Activated T-cell treated with anti-CD3 and anti-CD28 coated beads for 4 hours (primary cell): ENCODE results near the gene ZNF775.
A peak's percentile ranks its signal among the peaks of the same experiment; 100 is the strongest.

Experiments used
- DNase-seq: peaks from one replicate; pipeline ENCODE4 v3.0.0-alpha.2; 2020

The ZNF775 gene

DNA sequence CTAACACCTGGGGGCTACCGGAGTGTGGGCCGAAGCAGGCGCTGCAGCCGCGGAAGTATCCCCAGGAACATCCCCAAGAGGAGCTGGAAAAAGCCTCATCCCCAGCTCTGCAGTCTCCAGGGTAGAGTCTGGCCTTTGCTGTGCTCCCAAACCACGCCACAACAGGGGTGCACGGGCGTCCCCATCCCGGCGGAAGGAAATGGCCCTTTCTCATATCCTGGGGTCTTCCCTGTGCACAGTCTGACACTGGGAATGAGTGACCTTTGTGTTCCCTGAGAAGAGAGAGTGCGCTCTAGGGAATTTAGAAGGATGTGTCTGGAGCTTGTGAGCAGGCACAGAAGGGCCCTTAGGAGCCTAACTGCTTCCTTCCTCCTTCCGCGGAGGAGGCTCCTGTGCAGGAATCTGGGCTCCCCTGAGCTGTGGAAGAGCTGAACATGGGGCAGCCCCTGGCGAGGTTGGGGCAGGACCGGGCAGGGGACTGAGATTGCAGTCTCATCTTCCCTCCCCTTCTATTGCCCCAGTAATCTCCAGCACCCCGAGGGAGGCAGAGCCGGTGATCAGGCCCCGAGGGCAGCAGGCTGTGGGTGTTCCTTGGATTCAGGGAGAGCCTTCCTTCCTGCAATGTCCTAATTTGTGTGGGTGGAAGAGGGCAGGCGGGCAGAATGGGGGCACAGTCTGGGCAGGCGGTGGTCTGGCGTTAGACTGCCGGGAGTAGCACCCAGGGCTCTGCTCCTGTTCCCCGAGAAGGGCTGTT lies 9.2 kb upstream of the ZNF775 start:
- DNase-seq, result no peak

DNA sequence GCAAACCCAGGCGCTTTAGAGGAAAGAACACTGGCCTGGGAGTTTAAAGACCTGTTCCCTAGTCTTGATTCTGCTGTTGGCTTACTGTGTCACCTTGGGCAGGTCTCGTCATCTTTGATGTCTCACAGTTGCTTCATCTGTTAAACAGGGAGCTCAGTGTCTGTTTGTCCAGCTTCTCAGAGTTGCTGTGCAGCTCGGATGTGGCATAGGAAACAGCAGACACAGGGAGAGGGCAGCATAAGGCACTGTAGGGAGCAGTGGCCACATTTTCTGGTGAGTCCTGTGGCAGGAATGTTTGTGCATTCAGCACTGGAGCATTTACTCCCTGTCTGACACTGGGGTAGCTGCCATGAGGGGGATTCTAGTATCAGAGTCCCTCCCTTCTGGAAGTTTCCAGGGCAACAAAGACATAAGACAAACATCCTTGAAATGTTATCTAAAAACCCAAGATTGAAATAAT lies 8.5 kb upstream of the ZNF775 start:
- no peak for DNase-seq

DNA sequence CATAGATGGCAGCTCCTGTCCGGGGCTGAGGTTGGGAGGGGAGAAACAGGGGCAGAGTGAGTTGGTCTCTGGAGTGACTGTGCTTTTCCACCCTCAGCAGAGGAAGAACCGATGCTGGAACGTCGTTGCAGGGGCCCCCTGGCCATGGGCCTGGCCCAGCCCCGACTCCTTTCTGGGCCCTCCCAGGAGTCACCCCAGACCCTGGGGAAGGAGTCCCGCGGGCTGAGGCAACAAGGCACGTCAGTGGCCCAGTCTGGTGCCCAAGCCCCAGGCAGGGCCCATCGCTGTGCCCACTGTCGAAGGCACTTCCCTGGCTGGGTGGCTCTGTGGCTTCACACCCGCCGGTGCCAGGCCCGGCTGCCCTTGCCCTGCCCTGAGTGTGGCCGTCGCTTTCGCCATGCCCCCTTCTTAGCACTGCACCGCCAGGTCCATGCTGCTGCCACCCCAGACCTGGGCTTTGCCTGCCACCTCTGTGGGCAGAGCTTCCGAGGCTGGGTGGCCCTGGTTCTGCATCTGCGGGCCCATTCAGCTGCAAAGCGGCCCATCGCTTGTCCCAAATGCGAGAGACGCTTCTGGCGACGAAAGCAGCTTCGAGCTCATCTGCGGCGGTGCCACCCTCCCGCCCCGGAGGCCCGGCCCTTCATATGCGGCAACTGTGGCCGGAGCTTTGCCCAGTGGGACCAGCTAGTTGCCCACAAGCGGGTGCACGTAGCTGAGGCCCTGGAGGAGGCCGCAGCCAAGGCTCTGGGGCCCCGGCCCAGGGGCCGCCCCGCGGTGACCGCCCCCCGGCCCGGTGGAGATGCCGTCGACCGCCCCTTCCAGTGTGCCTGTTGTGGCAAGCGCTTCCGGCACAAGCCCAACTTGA lies 7.8 kb upstream of the ZNF775 start:
- no peak for DNase-seq

DNA sequence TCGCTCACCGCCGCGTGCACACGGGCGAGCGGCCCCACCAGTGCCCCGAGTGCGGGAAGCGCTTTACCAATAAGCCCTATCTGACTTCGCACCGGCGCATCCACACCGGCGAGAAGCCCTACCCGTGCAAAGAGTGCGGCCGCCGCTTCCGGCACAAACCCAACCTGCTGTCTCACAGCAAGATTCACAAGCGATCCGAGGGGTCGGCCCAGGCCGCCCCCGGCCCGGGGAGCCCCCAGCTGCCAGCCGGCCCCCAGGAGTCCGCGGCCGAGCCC lies 7.2 kb upstream of the ZNF775 start:
- no peak for DNase-seq

DNA sequence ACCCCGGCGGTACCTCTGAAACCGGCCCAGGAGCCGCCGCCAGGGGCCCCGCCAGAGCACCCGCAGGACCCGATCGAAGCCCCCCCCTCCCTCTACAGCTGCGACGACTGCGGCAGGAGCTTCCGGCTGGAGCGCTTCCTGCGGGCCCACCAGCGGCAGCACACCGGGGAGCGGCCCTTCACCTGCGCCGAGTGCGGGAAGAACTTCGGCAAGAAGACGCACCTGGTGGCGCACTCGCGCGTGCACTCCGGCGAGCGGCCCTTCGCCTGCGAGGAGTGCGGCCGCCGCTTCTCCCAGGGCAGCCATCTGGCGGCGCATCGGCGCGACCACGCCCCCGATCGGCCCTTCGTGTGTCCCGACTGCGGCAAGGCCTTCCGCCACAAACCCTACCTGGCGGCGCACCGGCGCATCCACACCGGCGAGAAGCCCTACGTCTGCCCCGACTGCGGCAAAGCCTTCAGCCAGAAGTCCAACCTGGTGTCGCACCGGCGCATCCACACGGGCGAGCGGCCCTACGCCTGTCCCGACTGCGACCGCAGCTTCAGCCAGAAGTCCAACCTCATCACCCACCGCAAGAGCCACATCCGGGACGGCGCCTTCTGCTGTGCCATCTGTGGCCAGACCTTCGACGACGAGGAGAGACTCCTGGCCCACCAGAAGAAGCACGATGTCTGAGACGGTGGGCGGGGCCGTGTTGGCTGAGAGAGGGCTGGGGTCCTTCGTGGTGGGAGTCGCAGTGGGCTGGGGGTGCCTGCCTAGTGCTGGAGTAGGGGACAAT lies 6.7 kb upstream of the ZNF775 start:
- no peak for DNase-seq

DNA sequence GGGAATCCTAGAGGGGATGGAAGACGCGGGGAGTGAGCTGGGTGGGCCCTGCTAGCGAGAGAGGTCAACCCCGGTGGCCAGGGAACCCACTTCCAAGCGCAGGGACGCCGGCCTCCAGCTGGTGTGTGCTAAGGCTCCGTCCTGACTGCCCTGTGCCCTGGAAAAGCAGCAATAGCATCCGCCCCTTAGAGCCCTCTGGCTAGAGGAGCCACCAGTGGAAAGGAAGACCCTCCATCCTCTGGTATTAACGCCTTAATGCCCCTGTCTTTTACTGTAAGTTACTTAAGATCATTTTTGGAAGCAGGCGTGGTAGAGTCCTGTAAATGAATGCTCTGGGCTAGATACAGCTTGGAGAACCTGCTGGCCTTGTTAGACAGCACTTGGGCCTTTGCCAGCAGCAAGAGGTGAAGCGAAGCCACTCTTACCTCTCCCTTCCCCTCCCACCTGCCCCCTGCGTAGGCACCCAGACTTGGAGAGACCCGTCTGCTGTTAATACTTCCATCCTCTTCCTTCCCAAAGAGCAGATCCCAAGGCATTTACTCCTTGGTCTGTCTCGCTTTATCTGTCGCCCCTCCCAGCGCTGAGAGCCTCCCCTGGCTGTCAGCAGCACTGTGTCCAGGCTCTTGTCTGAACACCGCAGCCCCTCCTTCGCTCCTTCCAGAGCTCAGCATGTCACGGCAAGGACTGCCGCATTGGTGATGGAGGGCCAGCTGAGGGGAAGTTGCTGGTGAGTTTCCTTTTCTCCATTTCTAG lies 5.9 kb upstream of the ZNF775 start:
- no peak for DNase-seq

DNA sequence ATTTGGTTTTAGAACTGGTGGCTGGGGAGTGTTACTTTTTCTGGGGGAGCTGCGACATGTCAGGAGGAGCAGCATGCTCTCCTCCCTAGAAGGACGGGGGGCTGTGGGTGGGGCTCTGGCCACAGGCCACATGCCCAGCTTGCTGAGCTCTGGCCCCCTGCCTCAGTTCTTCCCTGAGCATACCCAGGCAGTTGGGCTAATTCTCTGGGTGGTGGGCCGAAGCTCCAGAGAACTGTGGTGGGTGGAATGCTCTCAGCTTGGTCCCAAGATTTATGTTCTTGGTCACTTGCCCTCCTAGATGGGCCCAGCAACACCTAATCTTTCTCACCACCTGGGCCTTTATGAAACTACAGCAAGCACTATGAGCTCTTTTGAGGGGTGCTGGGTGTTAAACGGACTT lies 5.1 kb upstream of the ZNF775 start:
- no peak for DNase-seq

DNA sequence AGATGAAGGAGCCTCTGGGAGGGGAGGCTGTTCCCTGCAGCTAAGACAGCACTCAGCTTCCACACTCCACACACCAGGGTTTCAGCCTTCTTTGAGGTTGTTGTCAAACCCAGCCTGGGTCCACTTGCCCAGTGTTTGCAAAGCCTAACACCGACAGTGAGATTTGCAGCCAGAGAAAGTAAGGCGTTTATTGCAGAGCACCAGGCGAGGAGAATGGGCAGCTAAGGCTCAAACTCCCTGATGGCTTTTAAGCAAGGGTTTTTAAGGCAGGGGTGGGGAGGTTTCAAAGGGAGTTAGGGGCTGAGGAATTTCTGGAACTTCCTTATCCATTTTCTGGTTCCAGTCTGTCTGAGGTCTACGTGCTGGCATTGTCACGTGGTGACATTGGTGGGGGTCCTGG lies 4.7 kb upstream of the ZNF775 start:
- no peak for DNase-seq

DNA sequence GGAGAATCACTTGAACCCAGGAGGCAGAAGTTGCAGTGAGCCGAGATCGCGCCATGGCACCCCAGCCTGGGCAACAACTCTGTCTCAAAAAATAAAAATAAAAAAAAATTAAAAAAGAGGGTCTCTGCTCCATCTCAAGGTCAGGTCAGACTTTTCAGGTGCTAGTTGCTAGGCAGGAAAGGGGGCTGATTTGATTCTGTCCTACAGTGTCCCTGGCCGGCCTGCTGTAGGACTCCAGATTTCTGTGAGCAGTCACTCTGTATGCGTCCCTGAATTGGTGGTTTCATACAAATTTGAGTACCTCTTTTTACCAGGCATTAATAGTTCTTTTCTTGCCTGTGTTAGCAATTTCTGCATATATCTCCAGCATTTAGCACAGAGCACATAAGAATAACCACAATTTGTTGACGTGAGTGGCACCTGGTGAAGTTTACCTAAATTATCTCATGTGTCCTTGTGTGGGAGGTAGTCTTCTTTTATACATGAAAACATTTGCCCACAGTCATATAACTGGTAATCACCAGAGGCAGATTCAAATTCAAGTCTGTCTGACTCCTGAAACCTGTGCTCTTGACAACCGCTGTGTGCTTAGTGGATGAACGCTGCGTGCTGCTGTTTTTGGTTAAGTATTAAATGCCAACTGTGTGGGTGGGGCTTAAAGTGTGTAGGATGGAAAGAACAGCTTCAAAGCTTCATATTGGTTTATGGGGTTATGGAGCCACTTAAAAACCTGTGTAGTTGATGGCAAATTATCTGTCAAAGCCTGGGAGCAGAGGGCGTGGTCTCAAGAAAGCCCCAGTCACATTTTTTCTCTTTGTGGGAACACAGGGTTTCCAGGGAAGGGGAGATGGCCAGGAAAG lies 3.2 kb upstream of the ZNF775 start:
- DNase-seq, result peak; percentile 40

DNA sequence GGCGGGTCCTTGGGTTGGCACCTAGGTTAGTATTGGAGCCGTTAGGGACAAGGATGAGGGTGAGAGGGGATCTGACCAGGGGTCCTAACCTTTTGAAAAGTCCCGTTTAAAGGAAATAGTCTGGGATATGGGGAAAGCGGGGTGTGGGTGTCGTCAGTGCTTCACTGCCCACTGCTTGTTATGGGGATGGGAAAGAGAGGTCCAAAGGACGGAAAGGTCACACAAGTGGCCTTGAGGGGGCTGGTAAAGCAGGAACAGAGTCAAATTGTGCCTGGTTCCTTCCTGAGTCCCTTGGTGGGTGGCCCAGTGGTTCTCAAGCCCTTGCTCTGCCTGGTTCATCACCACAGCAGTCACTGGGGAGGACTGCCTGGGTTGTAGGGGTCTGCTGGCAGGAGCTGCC lies 2.6 kb upstream of the ZNF775 start:
- no peak for DNase-seq

DNA sequence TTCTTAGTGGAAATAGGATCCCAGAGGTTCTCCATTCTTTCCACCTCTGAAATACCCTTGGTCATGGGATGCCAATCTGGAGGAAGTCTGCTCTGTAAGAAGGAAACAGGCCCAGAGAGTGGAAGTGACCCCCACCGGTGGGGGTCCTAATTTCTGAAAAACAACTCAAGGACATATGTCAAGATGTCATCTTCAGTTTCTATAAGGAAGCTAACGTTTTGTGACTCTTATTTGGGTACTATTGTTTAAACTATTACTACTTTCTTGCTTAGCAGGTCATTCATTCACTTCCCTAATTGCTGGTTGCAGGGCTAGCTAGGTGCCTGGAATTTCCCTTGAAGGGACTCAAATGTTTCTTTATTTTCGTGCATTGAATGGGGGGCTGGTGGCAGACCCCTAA lies 1.9 kb upstream of the ZNF775 start:
- DNase-seq, result no peak

DNA sequence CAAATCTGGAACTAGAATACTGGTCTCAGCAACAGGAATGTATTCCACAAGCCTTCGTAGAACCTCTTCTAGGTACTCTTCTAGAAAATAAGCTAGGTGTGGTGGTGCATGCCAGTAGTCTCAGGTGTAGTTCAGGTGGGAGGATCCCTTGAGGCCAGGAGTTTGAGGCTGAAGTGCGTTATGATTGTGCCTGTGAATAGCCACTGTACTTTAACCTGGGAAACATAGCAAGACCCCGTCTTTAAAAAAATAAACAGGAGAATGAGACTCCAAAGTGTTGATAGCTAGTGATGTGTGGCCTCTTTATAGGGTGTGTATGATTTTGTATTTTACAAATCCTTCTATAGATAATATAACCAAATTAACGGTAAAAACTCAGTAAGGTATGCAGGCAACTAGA lies 1.5 kb upstream of the ZNF775 start:
- DNase-seq, result no peak

DNA sequence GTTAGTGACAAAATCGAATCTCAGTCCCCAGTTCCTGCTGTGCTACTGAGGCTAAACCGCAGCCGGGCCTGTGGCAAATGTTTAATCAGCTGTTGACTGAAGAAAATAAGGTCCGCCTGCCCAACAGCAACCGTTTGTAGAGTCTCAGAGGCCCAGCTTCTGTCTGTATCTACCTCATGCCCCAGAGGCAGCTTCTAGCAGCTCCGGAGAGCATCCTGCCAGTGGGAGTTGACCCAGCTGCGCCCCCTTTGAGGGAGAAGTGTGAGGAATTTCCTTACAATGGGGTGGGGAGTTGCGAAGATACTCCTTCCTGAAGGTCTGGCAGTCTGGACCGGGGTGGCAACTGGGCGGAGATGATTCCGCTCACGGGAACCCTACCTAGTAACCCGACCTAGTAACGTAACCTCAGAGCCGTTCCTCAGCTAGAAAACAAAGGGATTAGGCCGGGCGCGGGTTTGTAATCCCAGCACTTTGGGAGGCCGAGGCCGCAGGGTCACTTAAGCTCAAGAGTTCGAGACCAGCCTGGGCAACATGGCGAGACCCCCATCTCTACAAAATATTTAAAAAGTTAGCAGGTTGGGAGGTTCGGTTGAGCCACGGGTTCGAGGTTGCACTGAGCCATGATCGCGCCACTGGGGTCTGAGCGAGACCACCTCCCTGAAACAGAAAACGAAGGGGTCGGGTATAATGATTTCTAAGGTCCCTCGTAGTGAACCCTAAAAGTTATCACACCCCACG lies 846 bp upstream of the ZNF775 start:
- DNase-seq, result no peak

DNA sequence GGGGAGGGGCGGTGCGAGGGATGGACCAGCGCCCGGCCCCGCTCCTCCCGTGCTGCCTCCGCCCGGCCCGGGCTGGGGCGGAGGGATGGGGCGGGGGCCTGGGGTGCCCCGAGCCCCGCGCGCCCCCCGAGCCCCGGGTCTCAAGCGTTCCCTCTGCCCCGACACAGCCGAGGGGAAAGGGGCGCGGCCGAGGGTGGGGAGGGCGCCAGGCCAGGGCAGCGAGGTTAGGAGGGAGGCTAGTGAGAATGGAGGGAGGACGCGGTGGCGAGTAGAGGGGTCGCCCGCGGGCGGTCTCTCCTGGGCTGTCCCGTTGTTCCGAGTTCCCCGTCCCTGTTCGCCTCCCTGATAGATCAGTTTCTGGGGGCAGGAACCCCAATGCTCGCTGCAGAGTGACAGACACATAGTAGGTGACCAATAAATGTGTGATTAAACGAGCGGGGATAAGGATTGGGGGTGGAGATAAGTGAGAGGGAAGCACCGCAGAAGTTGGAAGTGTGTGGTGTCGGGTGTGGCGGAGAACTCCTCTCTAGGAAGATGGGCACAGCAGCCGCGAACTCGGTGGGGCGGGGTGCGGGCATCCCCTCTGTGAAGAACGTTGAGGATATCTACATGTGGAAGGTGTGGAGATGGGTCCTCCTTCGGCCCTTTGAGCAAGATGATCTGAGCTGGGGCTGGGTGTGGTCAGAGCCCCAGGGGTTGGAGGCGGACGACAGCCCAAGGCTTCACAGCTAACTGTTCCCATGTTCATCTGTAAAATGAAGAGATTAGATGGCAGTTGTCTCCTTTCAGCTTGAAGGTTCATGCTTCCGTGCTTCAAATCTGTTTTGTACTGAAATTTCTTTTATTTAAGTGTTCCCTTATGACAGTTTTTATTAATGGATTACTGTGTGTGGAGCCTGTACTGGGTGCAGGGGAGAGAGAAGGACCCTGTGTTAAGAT lies 580 bp downstream of the ZNF775 start:
- no peak for DNase-seq

DNA sequence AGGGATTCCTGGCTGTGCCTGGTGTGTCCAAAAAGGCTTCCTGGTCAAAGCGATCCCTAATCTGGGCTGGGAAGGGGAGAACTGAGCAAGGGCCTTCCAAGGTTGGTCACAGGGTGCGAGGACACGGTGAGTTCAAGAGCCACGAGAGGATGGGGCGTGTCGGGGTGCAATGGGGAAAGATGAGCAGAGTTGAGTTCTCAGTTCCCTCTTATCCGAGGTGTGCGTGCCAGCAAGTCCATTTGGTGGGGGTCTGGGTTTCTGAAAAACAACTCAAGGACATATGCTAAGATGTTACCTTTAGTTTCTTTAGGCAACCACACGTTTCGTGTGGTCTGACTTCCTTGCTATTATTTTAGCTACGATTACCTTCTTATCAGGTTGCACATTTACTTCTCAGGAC lies 1.3 kb downstream of the ZNF775 start:
- DNase-seq, result no peak

DNA sequence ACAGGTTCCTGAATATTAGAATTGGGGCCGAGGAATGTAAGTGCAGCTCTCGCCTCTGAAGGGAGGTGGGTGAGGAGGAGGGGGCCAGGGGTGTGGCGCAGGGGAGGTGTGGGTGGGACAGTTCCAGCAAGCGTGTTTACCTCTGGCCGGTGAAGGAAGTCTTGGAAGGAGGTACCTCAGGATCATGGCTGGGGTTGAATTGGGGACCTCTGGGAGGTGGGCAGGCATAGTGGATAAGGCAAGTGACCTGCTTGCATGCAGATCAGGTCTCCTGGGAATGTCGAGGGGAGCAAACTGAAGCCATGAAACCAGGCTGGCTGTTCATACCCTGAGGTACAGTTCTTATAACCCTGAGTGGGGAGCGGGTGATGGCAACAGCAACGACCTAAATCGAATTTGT lies 2.0 kb downstream of the ZNF775 start:
- no peak for DNase-seq

DNA sequence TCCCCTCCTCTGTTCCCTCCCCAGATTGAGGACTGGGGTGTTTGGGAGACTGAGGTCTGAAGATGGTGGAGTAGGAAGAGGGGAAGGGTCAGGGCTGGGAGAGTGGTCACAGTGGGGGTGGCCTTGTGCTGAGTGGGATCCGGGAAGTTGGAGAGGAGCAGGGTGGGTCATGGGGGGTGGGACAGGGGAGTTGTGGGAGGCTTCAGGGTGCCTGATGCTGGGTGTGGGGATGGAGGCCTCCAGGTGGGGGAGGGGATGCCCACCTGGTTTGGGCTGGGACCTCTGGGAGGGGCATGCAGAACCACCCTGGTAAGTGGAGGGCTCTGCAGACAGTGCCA lies 2.6 kb downstream of the ZNF775 start:
- DNase-seq, result no peak

DNA sequence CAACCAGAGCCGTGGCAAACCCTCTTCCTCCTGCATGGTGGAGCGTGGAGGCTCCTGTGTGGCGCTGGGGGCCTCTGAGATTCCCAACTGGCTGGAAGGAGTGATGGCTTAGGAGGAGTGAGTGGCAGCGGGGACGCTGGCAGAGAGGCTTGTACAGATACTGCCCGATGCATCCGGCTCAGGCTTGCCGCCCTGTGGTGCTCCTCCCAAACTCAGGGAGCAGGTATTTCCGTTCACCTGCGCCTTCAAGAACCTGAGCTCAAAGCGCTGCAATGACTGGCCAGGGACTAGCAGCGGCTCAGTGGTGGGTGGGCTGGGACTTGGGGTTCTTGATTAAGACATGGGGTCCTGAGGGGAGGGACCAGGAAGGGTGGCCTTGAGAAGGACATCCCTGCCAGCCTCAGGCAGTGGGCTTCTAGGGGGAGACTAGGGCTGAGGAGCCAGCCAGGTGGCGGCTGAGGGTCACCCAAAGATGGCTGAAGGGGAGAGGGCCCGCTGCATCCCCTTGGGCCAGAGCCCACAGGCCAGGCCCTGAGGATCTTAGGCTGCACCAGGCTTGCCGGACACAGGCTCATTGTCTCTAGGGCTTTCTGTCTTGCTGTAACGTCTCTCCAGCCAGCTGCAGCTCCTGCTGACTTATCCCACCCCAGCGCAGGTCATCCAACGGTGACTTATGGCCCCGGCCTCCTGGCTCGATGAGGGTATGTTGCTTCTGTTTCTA lies 3.2 kb downstream of the ZNF775 start:
- DNase-seq, result no peak

DNA sequence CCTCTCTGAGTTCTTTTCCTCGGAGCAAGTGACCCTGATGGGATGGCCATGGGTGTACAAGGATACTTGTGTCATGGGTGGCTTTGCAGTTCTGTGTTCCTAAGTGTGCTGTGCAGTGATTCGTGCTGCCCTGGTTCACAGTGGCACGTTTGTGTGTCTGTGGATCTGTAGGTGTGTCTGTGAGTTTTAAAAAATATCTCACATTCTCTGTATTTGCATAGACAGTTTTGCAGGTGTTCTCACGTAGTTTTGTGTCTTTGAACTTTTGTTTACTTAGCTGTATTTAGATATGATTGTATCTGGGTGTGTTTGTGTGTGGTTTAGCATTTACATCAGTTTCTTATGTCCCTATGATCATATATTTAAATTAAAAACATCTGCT lies 3.7 kb downstream of the ZNF775 start:
- no peak for DNase-seq
